HT-29 (cell line): Measurements from ENCODE around the gene FBXW8. TPM values are rescaled to one million over a fixed set of nuclear protein-coding genes. Genes with fewer than 3 reads are reported as not detected.

ENCODE experiments used
- DNase-seq: peaks from one replicate; pipeline ENCODE4 v3.0.0-alpha.2; 2015; ENCODE audit warnings: low spot score
- total RNA-seq: library from RNA; depleted of rRNA; stranded (reverse); fragments of >200 nt; shearing (Covaris generic); gene quantifications from 2 replicates; pipeline ENCODE4 v1.2.3, GENCODE V29; 2014; rRNA removed

The FBXW8 gene
- total RNA-seq = 10.0 and 13.1 TPM in 2 replicates

- peak; percentile 72 for DNase-seq
These were observed at the start of gene FBXW8 for GRCh38 chr12:116910645-116911451. Gene FBXW8, plus strand, starts transcription at chr12:116910950. Its CDS starts 88 bp downstream, at chr12:116911038.

- no peak for DNase-seq
These were observed 49.4 kb upstream of the FBXW8 start for GRCh38 chr12:116861320-116861719.

- DNase-seq = no peak
These were observed 48.6 kb upstream of the FBXW8 start for GRCh38 chr12:116862167-116862566.

- DNase-seq = peak; percentile 41
These were observed 47.4 kb upstream of the FBXW8 start for GRCh38 chr12:116863275-116863767.

- no peak for DNase-seq
These were observed 46.2 kb upstream of the FBXW8 start for GRCh38 chr12:116864371-116865160.

- no peak for DNase-seq
These were observed 43.2 kb upstream of the FBXW8 start for GRCh38 chr12:116867523-116867922.

- no peak for DNase-seq
These were observed 40.4 kb upstream of the FBXW8 start for GRCh38 chr12:116870306-116870705.

- DNase-seq = no peak
These were observed 36.3 kb upstream of the FBXW8 start for GRCh38 chr12:116874324-116874995.

GRCh38 chr12:116876151-116876869, 34.4 kb upstream of the FBXW8 start:
- DNase-seq = no peak

GRCh38 chr12:116878567-116879508, 31.9 kb upstream of the FBXW8 start:
- DNase-seq = no peak

- no peak for DNase-seq
These were observed 31.1 kb upstream of the FBXW8 start for GRCh38 chr12:116879509-116880212.

- no peak for DNase-seq
These were observed 30.4 kb upstream of the FBXW8 start for GRCh38 chr12:116880213-116880816.

- DNase-seq = no peak
These were observed 29.9 kb upstream of the FBXW8 start for GRCh38 chr12:116880817-116881324.

- DNase-seq = no peak
These were observed 29.3 kb upstream of the FBXW8 start, which contains the start of gene HRK for GRCh38 chr12:116881325-116881876. Gene HRK, minus strand, starts transcription at chr12:116881441. Its CDS starts 134 bp downstream, at chr12:116881307.

- DNase-seq = no peak
These were observed 28.8 kb upstream of the FBXW8 start for GRCh38 chr12:116881877-116882507.

GRCh38 chr12:116882742-116883141, 28.0 kb upstream of the FBXW8 start:
- DNase-seq = no peak

- DNase-seq = no peak
These were observed 25.9 kb upstream of the FBXW8 start for GRCh38 chr12:116884871-116885270.

- DNase-seq = peak; percentile 12
These were observed 25.3 kb upstream of the FBXW8 start for GRCh38 chr12:116885491-116885890.
